Cardiac muscle cell (in vitro differentiated cells and primary cell): ENCODE results near the gene ELAVL2. TPM values are rescaled to one million over a fixed set of nuclear protein-coding genes. Genes with fewer than 3 reads are reported as not detected.
"Not testable (repeated sequence)": the region's sequence is repeated elsewhere in the genome, so short reads cannot be mapped to it uniquely, and the experiment has no call there.

Source experiments
- DNase-seq, 2 donors: peaks; one replicate each; pipeline versions ENCODE4 v3.0.0 to v3.0.0-alpha.2; 2010 to 2017; ENCODE audit warnings: low read depth in 1 of 2, low spot score in 1 of 2
- H3K27ac ChIP-seq: fragments of 200-600 bp; sonication (generic); 2 replicates; pipeline ENCODE4 v1.5.1; 2016
- H3K27me3 ChIP-seq: fragments of 200-600 bp; sonication (generic); 2 replicates; pipeline ENCODE4 v1.6.0; 2016; ENCODE audit warnings: control low read depth
- H3K36me3 ChIP-seq: fragments of 200-600 bp; sonication (generic); 2 replicates; pipeline ENCODE4 v1.5.1; 2016; ENCODE audit warnings: control low read depth
- H3K4me1 ChIP-seq: fragments of 200-600 bp; sonication (generic); 2 replicates; pipeline ENCODE4 v1.8.1; 2017; ENCODE audit warnings: low read depth, mild to moderate bottlenecking, mixed run types
- H3K4me3 ChIP-seq: fragments of 200-600 bp; sonication (generic); 2 replicates; pipeline ENCODE4 v1.5.1; 2016; ENCODE audit warnings: mild to moderate bottlenecking
- H3K9me3 ChIP-seq: fragments of 200-600 bp; sonication (generic); 2 replicates; pipeline ENCODE4 v1.5.1; 2017; ENCODE audit warnings: low read depth, mild to moderate bottlenecking, control low read depth
- CTCF ChIP-seq: IDR thresholded peaks from 2 replicates; pipeline ENCODE4 v1.5.1; 2012; ENCODE audit warnings: low read depth, mild to moderate bottlenecking, low read length
- polyA plus RNA-seq: library from polyadenylated mRNA; unstranded; fragments of >200 nt; fragmentation: Nextera tagmentation; extraction: Ambion mirVana; gene quantifications from 2 replicates; pipeline ENCODE4 v1.2.1, GENCODE V29; 2016
- total RNA-seq: library from RNA; depleted of rRNA; stranded (reverse); fragments of >200 nt; gene quantifications from 2 replicates; pipeline ENCODE4 v1.2.3, GENCODE V29; 2016

The ELAVL2 gene
- total and polyA plus RNA-seq, 2 experiments from 2014 or later = 3.2 to 11.2 TPM

- DNase-seq = no peak
- Histone ChIP-seq H3K4me3 (no peak overlapping the region), H3K4me1 (peaks cover 11% of the 10 kb centered on the region), H3K27ac (no peak overlapping the region), H3K9me3 (no peaks in the 10 kb centered on the region), H3K36me3 (no peaks in the 10 kb centered on the region), H3K27me3 (no peaks in the 10 kb centered on the region)
- TF ChIP-seq CTCF = no peak
Observed at GRCh38 chr9:23728736-23729135, 97.3 kb downstream of the ELAVL2 start.

- Histone ChIP-seq H3K9me3 (no peaks in the 10 kb centered on the region), H3K4me3 (no peak overlapping the region), H3K27me3 (no peaks in the 10 kb centered on the region), H3K4me1 (peaks cover 11% of the 10 kb centered on the region), H3K36me3 (no peaks in the 10 kb centered on the region), H3K27ac (no peak overlapping the region)
- DNase-seq = no peak
- no peak for TF ChIP-seq CTCF
Observed at GRCh38 chr9:23725279-23725946, 100.6 kb downstream of the ELAVL2 start.

- Histone ChIP-seq H3K27me3 (no peaks in the 10 kb centered on the region), H3K27ac (no peak overlapping the region), H3K4me3 (no peak overlapping the region), H3K9me3 (no peaks in the 10 kb centered on the region), H3K36me3 (no peaks in the 10 kb centered on the region), H3K4me1 (peaks cover 11% of the 10 kb centered on the region)
- DNase-seq = no peak
- TF ChIP-seq CTCF = no peak
Observed at GRCh38 chr9:23723672-23724071, 102.4 kb downstream of the ELAVL2 start.

DNA sequence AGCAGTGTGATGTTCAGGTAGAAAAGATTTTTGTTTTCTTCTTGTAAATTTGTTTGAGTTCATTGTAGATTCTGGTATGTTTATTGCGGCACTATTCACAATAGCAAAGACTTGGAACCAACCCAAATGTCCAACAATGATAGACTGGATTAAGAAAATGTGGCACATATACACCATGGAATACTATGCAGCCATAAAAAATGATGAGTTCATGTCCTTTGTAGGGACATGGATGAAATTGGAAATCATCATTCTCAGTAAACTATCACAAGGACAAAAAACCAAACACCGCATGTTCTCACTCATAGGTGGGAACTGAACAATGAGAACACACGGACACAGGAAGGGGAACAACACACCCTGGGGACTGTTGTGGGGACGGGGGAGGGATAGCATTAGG is 103.0 kb downstream of the ELAVL2 start:
- not testable (repeated sequence) for H3K4me1 ChIP-seq, H3K27ac ChIP-seq, H3K9me3 ChIP-seq, DNase-seq, H3K36me3 ChIP-seq, H3K27me3 ChIP-seq, H3K4me3 ChIP-seq

- Histone ChIP-seq H3K4me1 (no peaks in the 10 kb centered on the region), H3K36me3 (no peaks in the 10 kb centered on the region), H3K4me3 (no peak overlapping the region), H3K9me3 (no peaks in the 10 kb centered on the region), H3K27me3 (no peaks in the 10 kb centered on the region), H3K27ac (no peak overlapping the region)
- no peak for TF ChIP-seq CTCF
- no peak for DNase-seq
Observed at GRCh38 chr9:23721466-23721865, 104.6 kb downstream of the ELAVL2 start.

DNA sequence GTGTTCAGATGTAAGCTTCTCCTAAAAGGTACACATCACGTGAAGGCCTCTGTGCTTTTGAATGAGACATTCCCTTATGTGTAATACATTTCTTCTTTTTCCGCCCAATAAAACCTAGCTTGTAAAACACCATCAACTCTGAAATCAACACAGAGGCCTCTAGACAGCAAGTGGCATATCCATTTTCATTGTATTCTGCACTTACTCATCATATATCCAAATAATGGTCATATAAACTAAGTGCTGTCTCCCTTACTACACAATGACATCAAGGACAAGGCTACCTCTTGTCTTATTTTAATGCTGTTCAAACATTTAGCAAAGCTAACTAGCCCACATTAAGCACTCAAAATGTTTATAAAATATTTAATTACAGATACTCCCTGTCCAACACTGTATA is 108.5 kb downstream of the ELAVL2 start:
- H3K27ac ChIP-seq = no peak overlapping the region
- peaks cover 3% of the 10 kb centered on the region for H3K4me1 ChIP-seq
- H3K4me3 ChIP-seq = no peak overlapping the region
- no peak for TF ChIP-seq CTCF
- DNase-seq = no peak
- H3K9me3 ChIP-seq = no peaks in the 10 kb centered on the region
- no peaks in the 10 kb centered on the region for H3K36me3 ChIP-seq
- H3K27me3 ChIP-seq = no peaks in the 10 kb centered on the region
